Measurements from ENCODE around the gene CDK2AP2.
"Not testable (repeated sequence)": the region's sequence is repeated elsewhere in the genome, so short reads cannot be mapped to it uniquely, and the experiment has no call there.

Gene CDK2AP2

DNA sequence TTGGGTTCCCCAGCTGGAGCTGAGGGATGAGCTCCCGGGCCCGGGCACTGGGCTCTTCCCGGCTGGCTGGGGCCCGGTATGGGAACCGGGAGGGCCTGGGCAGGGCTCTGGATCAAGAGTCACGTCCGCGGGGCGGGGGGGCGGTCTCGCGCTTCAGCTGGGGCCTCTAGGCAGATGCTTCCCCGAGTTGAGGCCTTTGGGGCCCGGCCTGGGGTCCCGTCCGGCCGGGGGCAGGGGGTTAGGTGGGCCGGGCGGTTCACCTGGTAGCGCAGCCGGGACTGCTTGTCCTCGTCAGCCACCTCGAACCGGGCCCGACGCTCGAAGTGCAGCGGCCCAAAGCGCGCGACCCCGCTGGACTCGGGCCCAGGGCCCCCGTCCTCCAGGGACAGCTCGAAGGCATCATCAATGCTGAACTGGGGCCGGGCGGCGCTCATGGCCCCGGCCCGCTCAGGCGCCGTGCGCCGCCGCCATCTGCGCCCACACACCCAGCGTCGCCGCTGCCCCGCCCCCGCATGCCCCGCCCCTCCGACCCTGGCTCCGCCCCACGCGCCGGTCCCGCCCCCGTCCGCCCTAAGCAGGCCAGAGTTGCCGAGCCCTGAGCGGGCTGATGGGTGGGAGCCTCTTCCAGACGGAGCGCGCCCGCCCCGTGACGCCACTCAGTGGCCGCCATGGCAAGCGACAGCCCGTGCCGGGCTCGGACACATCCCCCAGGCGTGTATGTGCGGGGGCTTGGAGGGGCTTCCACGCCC is 39.0 kb downstream of the CDK2AP2 start, which contains the start of gene TMEM134:
TSS of gene TMEM134 (minus strand) at position 493 of the 749 bp plus-strand sequence. CDS start at position 434, 59 bp downstream.
- Histone ChIP-seq H4K20me1 (no peaks in the 10 kb centered on the region), H3K36me3 (no peaks in the 10 kb centered on the region), H3K9ac (peak within 1 kb of the TSS; percentile 91), H3K9me3 (no peaks in the 10 kb centered on the region), H3K27ac (peak within 1 kb of the TSS; percentile 84), H3K27me3 (no peaks in the 10 kb centered on the region), H3K4me3 (peak within 1 kb of the TSS; percentile 91), H3K4me1 (peaks cover 62% of the 10 kb centered on the region), H3K4me2 (peak within 1 kb of the TSS; percentile 97)
- TF ChIP-seq Cebpa-rat (IDR thresholded peaks at IDR 0.05) = no peak

- Histone ChIP-seq H3K9me3 (no peaks in the 10 kb centered on the region), H3K36me3 (no peaks in the 10 kb centered on the region), H3K9ac (peak overlapping the region; percentile 91), H3K4me3 (peak overlapping the region; percentile 91), H3K27ac (peak overlapping the region; percentile 84), H3K4me1 (peaks cover 62% of the 10 kb centered on the region), H4K20me1 (no peaks in the 10 kb centered on the region), H3K4me2 (peak overlapping the region; percentile 97), H3K27me3 (no peaks in the 10 kb centered on the region)
- no peak for TF ChIP-seq Cebpa-rat (IDR thresholded peaks at IDR 0.05)
Observed at GRCh38 chr11:67468456-67468758, 39.6 kb downstream of the CDK2AP2 start.

- Histone ChIP-seq H3K27me3 (no peaks in the 10 kb centered on the region), H3K9me3 (no peaks in the 10 kb centered on the region), H3K9ac (peak overlapping the region; percentile 91), H3K36me3 (no peaks in the 10 kb centered on the region), H3K4me3 (peak overlapping the region; percentile 91), H3K4me2 (peak overlapping the region; percentile 97), H4K20me1 (no peaks in the 10 kb centered on the region), H3K27ac (peak overlapping the region; percentile 84), H3K4me1 (peaks cover 63% of the 10 kb centered on the region)
- TF ChIP-seq Cebpa-rat (IDR thresholded peaks at IDR 0.05) = no peak
Observed at GRCh38 chr11:67468056-67468455, 39.9 kb downstream of the CDK2AP2 start.

- no peaks in the 10 kb centered on the region for H3K27me3 ChIP-seq
- H4K20me1 ChIP-seq = no peaks in the 10 kb centered on the region
- no peaks in the 10 kb centered on the region for H3K9me3 ChIP-seq
- peak overlapping the region; percentile 91 for H3K9ac ChIP-seq
- H3K36me3 ChIP-seq = no peaks in the 10 kb centered on the region
- TF ChIP-seq Cebpa-rat (IDR thresholded peaks at IDR 0.05) = no peak
- H3K27ac ChIP-seq = peak overlapping the region; percentile 32; the same call in 1 of the 2 replicates
- H3K4me1 ChIP-seq = peaks cover 66% of the 10 kb centered on the region
- peak overlapping the region; percentile 97 for H3K4me2 ChIP-seq
- no peak overlapping the region; the same call in 1 of the 2 replicates for H3K4me3 ChIP-seq
Observed at GRCh38 chr11:67466962-67467771, 40.8 kb downstream of the CDK2AP2 start.

GRCh38 chr11:67466367-67466766 is 41.6 kb downstream of the CDK2AP2 start:
- Histone ChIP-seq H3K4me2 (peak overlapping the region; percentile 97), H3K4me1 (peaks cover 63% of the 10 kb centered on the region), H3K9ac (peak overlapping the region; percentile 1; the same call in 1 of the 2 replicates)

GRCh38 chr11:67465530-67465929 is 42.4 kb downstream of the CDK2AP2 start:
- H3K27me3 ChIP-seq, H4K20me1 ChIP-seq, H3K9me3 ChIP-seq, H3K36me3 ChIP-seq: not testable (repeated sequence)
- Histone ChIP-seq H3K27ac (peak overlapping the region; percentile 95), H3K9ac (peak overlapping the region; percentile 86; the same call in 1 of the 2 replicates), H3K4me3 (peak overlapping the region; percentile 74; the same call in 1 of the 2 replicates), H3K4me1 (peaks cover 61% of the 10 kb centered on the region), H3K4me2 (peak overlapping the region; percentile 97)

More at GRCh38 chr11:67466367-67466766, 41.6 kb downstream of the CDK2AP2 start:
- Histone ChIP-seq H3K9me3 (no peaks in the 10 kb centered on the region), H4K20me1 (no peaks in the 10 kb centered on the region), H3K4me3 (no peak overlapping the region), H3K27me3 (no peaks in the 10 kb centered on the region), H3K36me3 (no peaks in the 10 kb centered on the region), H3K27ac (peak overlapping the region; percentile 32; the same call in 1 of the 2 replicates)
- no peak for TF ChIP-seq Cebpa-rat (IDR thresholded peaks at IDR 0.05)

DNA sequence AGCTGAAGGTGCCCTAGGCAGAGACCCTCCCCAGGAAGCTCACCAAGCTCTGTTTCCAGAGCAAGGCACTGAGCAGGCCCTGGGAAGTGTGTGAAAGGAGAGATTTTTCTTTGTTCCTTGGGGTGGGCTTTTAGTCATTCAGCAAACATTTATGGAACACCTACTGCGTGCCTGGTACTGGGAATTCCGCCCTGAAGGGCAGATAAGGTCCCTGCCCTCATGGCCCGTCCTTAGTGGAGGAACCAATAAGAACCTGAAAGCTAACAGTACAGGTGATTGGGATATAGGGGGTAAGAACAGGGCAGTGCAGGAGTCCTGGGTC is 42.8 kb downstream of the CDK2AP2 start:
- peaks cover 63% of the 10 kb centered on the region for H3K4me1 ChIP-seq
- H3K27ac ChIP-seq = peak overlapping the region; percentile 95
- no peaks in the 10 kb centered on the region for H4K20me1 ChIP-seq
- H3K36me3 ChIP-seq = no peaks in the 10 kb centered on the region
- H3K4me3 ChIP-seq = peak overlapping the region; percentile 74
- H3K4me2 ChIP-seq = peak overlapping the region; percentile 97
- H3K9me3 ChIP-seq = no peaks in the 10 kb centered on the region
- peak overlapping the region; percentile 86 for H3K9ac ChIP-seq
- no peak for TF ChIP-seq Cebpa-rat (IDR thresholded peaks at IDR 0.05)
- no peaks in the 10 kb centered on the region for H3K27me3 ChIP-seq

GRCh38 chr11:67464411-67465188 is 43.4 kb downstream of the CDK2AP2 start:
- Histone ChIP-seq H4K20me1 (no peaks in the 10 kb centered on the region), H3K36me3 (no peaks in the 10 kb centered on the region), H3K4me1 (peaks cover 64% of the 10 kb centered on the region), H3K4me2 (peak overlapping the region; percentile 97), H3K27ac (peak overlapping the region; percentile 95), H3K4me3 (peak overlapping the region; percentile 74), H3K27me3 (no peaks in the 10 kb centered on the region), H3K9ac (peak overlapping the region; percentile 86), H3K9me3 (no peaks in the 10 kb centered on the region)
- TF ChIP-seq Cebpa-rat (IDR thresholded peaks at IDR 0.05) = no peak

DNA sequence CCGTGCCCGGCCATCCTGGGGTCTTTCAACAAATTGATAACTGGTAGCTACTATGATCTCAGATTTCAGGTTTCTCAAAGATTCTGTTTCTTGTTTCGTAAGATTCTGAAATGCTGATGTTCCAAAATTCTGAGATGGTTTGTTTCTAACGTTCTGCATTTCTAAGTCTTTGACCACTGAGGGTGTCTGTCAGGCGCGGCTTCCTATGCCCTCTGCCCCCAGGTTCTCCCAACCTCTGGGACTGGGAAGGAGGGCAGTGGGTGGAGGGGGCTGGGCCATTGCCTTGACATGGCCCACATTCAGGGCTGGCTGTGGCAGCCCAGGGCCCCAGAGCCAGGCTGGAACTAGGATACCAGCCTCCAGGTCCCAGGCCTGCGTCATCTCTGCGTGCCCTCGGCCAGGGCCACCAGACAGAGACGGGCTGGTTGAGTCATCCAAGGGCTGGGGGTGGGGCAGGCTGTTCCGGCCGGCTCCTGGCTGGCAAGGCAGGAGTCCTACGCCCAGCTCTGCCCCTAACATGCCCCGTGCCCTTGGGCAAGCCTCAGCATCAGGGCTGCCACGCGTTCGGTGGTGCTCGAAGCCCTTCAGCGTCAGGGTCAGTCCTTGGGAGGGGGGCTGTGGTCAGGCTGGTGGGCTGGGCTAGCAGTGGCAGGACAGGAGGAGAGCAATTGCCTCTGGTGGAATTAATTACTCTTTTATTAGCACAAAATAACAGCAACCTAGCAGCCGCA is 44.1 kb downstream of the CDK2AP2 start:
- no peaks in the 10 kb centered on the region for H3K27me3 ChIP-seq
- H3K36me3 ChIP-seq = no peaks in the 10 kb centered on the region
- H3K4me2 ChIP-seq = peak overlapping the region; percentile 87
- TF ChIP-seq Cebpa-rat (IDR thresholded peaks at IDR 0.05) = no peak
- peaks cover 68% of the 10 kb centered on the region for H3K4me1 ChIP-seq
- peak overlapping the region; percentile 74 for H3K4me3 ChIP-seq
- H4K20me1 ChIP-seq = no peaks in the 10 kb centered on the region
- peak overlapping the region; percentile 64 for H3K9ac ChIP-seq
- H3K27ac ChIP-seq = peak overlapping the region; percentile 82
- H3K9me3 ChIP-seq = no peaks in the 10 kb centered on the region

Measured in BLaER1 (cell line).